H9 (cell line): ENCODE data around the gene PLEKHO1. TPM values are rescaled to one million over a fixed set of nuclear protein-coding genes. Genes with fewer than 3 reads are reported as not detected.

ENCODE experiments used
- DNase-seq: peaks from one replicate; pipeline ENCODE4 v3.0.0-alpha.2; 2017
- H2AFZ ChIP-seq: one replicate; pipeline ENCODE4 v1.6.1; 2013; ENCODE audit warnings: mild to moderate bottlenecking, low read length, control low read depth, moderate library complexity
- H2AK5ac ChIP-seq: 2 replicates; pipeline ENCODE4 v1.6.1; 2013; ENCODE audit warnings: low read length, control low read depth, mixed read lengths; ENCODE audit not compliant: insufficient read length
- H2BK120ac ChIP-seq: one replicate; pipeline ENCODE4 v1.6.1; 2013; ENCODE audit warnings: low read depth, mild to moderate bottlenecking, low read length, control low read depth, inconsistent platforms; ENCODE audit not compliant: poor library complexity, severe bottlenecking
- H2BK12ac ChIP-seq: 2 replicates; pipeline ENCODE4 v1.6.1; 2013; ENCODE audit warnings: low read length, control low read depth, mixed read lengths, low read depth; ENCODE audit not compliant: insufficient read length
- H2BK15ac ChIP-seq: 2 replicates; pipeline ENCODE4 v1.6.1; 2013; ENCODE audit warnings: low read depth, low read length, control low read depth
- H2BK20ac ChIP-seq: one replicate; pipeline ENCODE4 v1.6.1; 2013; ENCODE audit warnings: low read depth, mild to moderate bottlenecking, low read length, control low read depth, inconsistent platforms; ENCODE audit not compliant: poor library complexity, severe bottlenecking
- H2BK5ac ChIP-seq: 2 replicates; pipeline ENCODE4 v1.6.1; 2013; ENCODE audit warnings: low read length, control low read depth, mixed read lengths; ENCODE audit not compliant: insufficient read length
- H3K14ac ChIP-seq: 2 replicates; pipeline ENCODE4 v1.6.1; 2013; ENCODE audit warnings: low read length, control low read depth; ENCODE audit not compliant: insufficient read depth
- H3K18ac ChIP-seq: 2 replicates; pipeline ENCODE4 v1.6.1; 2013; ENCODE audit warnings: low read depth, mild to moderate bottlenecking, mixed read lengths, low read length, control low read depth; ENCODE audit not compliant: insufficient read length
- H3K23ac ChIP-seq: 2 replicates; pipeline ENCODE4 v1.6.1; 2013; ENCODE audit warnings: low read length, control low read depth, mixed read lengths, low read depth; ENCODE audit not compliant: insufficient read length
- H3K23me2 ChIP-seq: 2 replicates; pipeline ENCODE4 v1.6.1; 2013; ENCODE audit warnings: low read depth, mild to moderate bottlenecking, mixed read lengths, low read length, control low read depth; ENCODE audit not compliant: insufficient read length, poor library complexity, severe bottlenecking
- H3K27ac ChIP-seq: 2 replicates; pipeline ENCODE4 v1.5.1; 2013; ENCODE audit warnings: low read length, control low read depth, mixed read lengths, low read depth; ENCODE audit not compliant: insufficient read length
- H3K27me3 ChIP-seq: 2 replicates; pipeline ENCODE4 v1.6.1; 2013; ENCODE audit warnings: low read length, control low read depth, inconsistent platforms; ENCODE audit not compliant: insufficient read depth
- H3K4ac ChIP-seq: 2 replicates; pipeline ENCODE4 v1.6.1; 2013; ENCODE audit warnings: low read depth, mild to moderate bottlenecking, control low read depth, inconsistent platforms, low read length, moderate library complexity
- H3K4me1 ChIP-seq: 2 replicates; pipeline ENCODE4 v1.6.1; 2013; ENCODE audit warnings: low read length, control low read depth, inconsistent platforms; ENCODE audit not compliant: insufficient read depth
- H3K4me2 ChIP-seq: 2 replicates; pipeline ENCODE4 v1.6.1; 2013; ENCODE audit warnings: low read length, control low read depth, mixed read lengths; ENCODE audit not compliant: insufficient read length, insufficient read depth
- H3K56ac ChIP-seq: 2 replicates; pipeline ENCODE4 v1.6.1; 2013; ENCODE audit warnings: low read depth, mild to moderate bottlenecking, mixed read lengths, low read length, control low read depth; ENCODE audit not compliant: insufficient read length
- H3K79me1 ChIP-seq: 2 replicates; pipeline ENCODE4 v1.6.1; 2013; ENCODE audit warnings: low read depth, mild to moderate bottlenecking, moderate library complexity, low read length, control low read depth, inconsistent platforms; ENCODE audit not compliant: insufficient read depth, poor library complexity, severe bottlenecking
- H3K79me2 ChIP-seq: 2 replicates; pipeline ENCODE4 v1.6.1; 2013; ENCODE audit warnings: low read length, control low read depth, inconsistent platforms; ENCODE audit not compliant: insufficient read depth
- H3K9ac ChIP-seq: 2 replicates; pipeline ENCODE4 v1.6.1; 2013; ENCODE audit warnings: low read length, control low read depth, mixed read lengths; ENCODE audit not compliant: insufficient read length; ENCODE audit errors: extremely low read depth
- H3K9me3 ChIP-seq: one replicate; pipeline ENCODE4 v1.6.1; 2013; ENCODE audit warnings: low read depth, low read length, inconsistent platforms; ENCODE audit not compliant: control insufficient read depth
- H3T11ph ChIP-seq: one replicate; pipeline ENCODE4 v1.6.1; 2013; ENCODE audit warnings: mild to moderate bottlenecking, low read length, control low read depth, inconsistent platforms
- H4K20me1 ChIP-seq: one replicate; pipeline ENCODE4 v1.6.1; 2013; ENCODE audit not compliant: control insufficient read depth, insufficient read length, insufficient read depth
- H4K5ac ChIP-seq: 2 replicates; pipeline ENCODE4 v1.6.1; 2013; ENCODE audit warnings: low read depth, mild to moderate bottlenecking, mixed read lengths, low read length, control low read depth; ENCODE audit not compliant: insufficient read length
- H4K8ac ChIP-seq: replicated peaks from 2 replicates; pipeline ENCODE4 v1.6.1; 2013; ENCODE audit warnings: low read length, control low read depth, mixed read lengths, low read depth; ENCODE audit not compliant: insufficient read length
- H4K91ac ChIP-seq: 2 replicates; pipeline ENCODE4 v1.6.1; 2013; ENCODE audit warnings: low read depth, mild to moderate bottlenecking, moderate library complexity, mixed read lengths, low read length, control low read depth; ENCODE audit not compliant: insufficient read length
- H3K27ac Mint-ChIP-seq, 3 experiments: 2 replicates in 2 of 3; 3 replicates in 1 of 3; pipeline ENCODE4 v1.8.0; 2020 to 2021; ENCODE audit warnings: mixed read lengths in 3 of 3, mild to moderate bottlenecking in 1 of 3, moderate library complexity in 1 of 3
- H3K27me3 Mint-ChIP-seq: 2 replicates; pipeline ENCODE4 v1.8.0; 2021; ENCODE audit warnings: low read depth, mild to moderate bottlenecking, moderate library complexity, mixed read lengths
- H3K36me3 Mint-ChIP-seq, 3 experiments: 2 replicates in 2 of 3; 3 replicates in 1 of 3; pipeline ENCODE4 v1.8.0; 2020 to 2021; ENCODE audit warnings: low read depth in 3 of 3, mixed read lengths in 3 of 3; ENCODE audit not compliant: insufficient read depth in 1 of 3
- H3K4me1 Mint-ChIP-seq, 2 experiments: 2 replicates each; pipeline ENCODE4 v1.8.0; 2020; ENCODE audit warnings: mixed read lengths in 2 of 2
- H3K4me3 Mint-ChIP-seq, 2 experiments: 2 replicates in 1 of 2; 3 replicates in 1 of 2; pipeline ENCODE4 v1.8.0; 2020 to 2021; ENCODE audit warnings: mild to moderate bottlenecking in 2 of 2, mixed read lengths in 2 of 2, moderate library complexity in 1 of 2
- H3K9me3 Mint-ChIP-seq, 2 experiments: 2 replicates in 1 of 2; 3 replicates in 1 of 2; pipeline ENCODE4 v1.8.0; 2020; ENCODE audit warnings: mild to moderate bottlenecking in 2 of 2, mixed read lengths in 2 of 2, moderate library complexity in 1 of 2
- CTCF ChIP-seq: fragments of 200-600 bp; sonication (generic); conservative IDR thresholded peaks from 3 replicates; pipeline ENCODE4 v1.8.0; 2021; ENCODE audit warnings: antibody characterized with exemption, mild to moderate bottlenecking
- WGBS: extraction: QIAGEN DNeasy Blood & Tissue Kit; methylation state at CpG from one replicate; pipeline ENCODE4 v1.1.7; 2013; ENCODE audit warnings: missing lambda C conversion rate, low lambda C conversion rate, mixed read lengths; ENCODE audit not compliant: insufficient read length; ENCODE audit errors: extremely low coverage; 5-methylcytosine and 5-hydroxymethylcytosine counted together
- total RNA-seq: library from RNA; stranded (reverse); gene quantifications from 2 replicates; pipeline ENCODE4 v1.2.1, GENCODE V29; 2021

Gene PLEKHO1
- total RNA-seq, 1 experiment from 2014 or later: 48.1 TPM

GRCh38 chr1:150127868-150128267, 21.8 kb upstream of the PLEKHO1 start:
- H3T11ph ChIP-seq: no peak overlapping the region
- no peaks in the 10 kb centered on the region for H3K9me3 ChIP-seq
- H3K27ac ChIP-seq: no peak overlapping the region
- H3K36me3 Mint-ChIP-seq: no peaks in the 10 kb centered on the region
- H3K9ac ChIP-seq: no peak overlapping the region
- no peak overlapping the region for H2BK5ac ChIP-seq
- H3K14ac ChIP-seq: no peak overlapping the region
- H2AK5ac ChIP-seq: no peak overlapping the region
- no peak for DNase-seq
- H3K9me3 Mint-ChIP-seq: no peaks in the 10 kb centered on the region; a peak in 1 of 5 replicates
- no CpG with 5 or more reads among the region's 7 CpGs for WGBS
- H4K8ac ChIP-seq: no peak overlapping the region
- no peaks in the 10 kb centered on the region for H3K4me1 ChIP-seq
- no peak overlapping the region for H2AFZ ChIP-seq
- no peaks in the 10 kb centered on the region for H3K27me3 Mint-ChIP-seq
- H4K20me1 ChIP-seq: no peaks in the 10 kb centered on the region
- no peak overlapping the region for H2BK12ac ChIP-seq
- H2BK15ac ChIP-seq: no peak overlapping the region
- H3K79me1 ChIP-seq: no peaks in the 10 kb centered on the region
- H4K5ac ChIP-seq: no peak overlapping the region
- H3K4ac ChIP-seq: no peak overlapping the region
- no peak overlapping the region for H2BK20ac ChIP-seq
- H3K4me3 Mint-ChIP-seq: no peak overlapping the region
- no peaks in the 10 kb centered on the region for H3K27me3 ChIP-seq
- no peaks in the 10 kb centered on the region for H3K4me1 Mint-ChIP-seq
- no peak overlapping the region for H2BK120ac ChIP-seq
- H3K4me2 ChIP-seq: no peak overlapping the region
- no peak overlapping the region for H3K27ac Mint-ChIP-seq
- H3K23me2 ChIP-seq: no peaks in the 10 kb centered on the region
- no peaks in the 10 kb centered on the region for H3K79me2 ChIP-seq
- H3K23ac ChIP-seq: no peak overlapping the region
- TF ChIP-seq CTCF: no peak
- H3K56ac ChIP-seq: no peak overlapping the region
- H3K18ac ChIP-seq: no peak overlapping the region
- no peak overlapping the region for H4K91ac ChIP-seq
